ENCODE data around the gene GDAP2.
A peak's percentile ranks its signal among the peaks of the same experiment; 100 is the strongest.

The GDAP2 gene

DNA sequence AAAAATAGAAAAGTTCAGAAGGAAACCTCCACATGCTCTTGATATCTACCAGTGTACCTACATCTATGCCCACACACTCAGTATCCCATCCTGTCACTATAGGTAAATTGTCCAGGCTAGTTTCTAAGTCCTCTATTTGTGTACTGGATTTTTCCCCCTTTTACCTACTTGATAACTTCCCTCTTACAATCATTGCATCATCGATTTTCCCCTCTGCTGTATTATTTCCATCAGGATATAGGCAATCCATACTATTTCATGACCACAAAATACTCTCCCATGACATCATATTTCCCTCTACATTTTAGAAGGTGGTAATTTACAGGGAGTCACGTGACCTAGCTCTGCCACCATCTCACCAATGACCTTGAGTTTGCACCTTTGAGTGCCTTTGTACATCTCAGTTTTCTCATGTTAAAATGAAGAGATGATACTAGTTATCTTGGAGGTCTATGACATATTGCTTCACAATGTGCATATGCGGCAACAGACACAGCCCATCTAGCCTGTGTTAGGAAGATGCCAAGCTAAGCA, 88.2 kb downstream of the GDAP2 start:
- DNase-seq: no peak

DNA sequence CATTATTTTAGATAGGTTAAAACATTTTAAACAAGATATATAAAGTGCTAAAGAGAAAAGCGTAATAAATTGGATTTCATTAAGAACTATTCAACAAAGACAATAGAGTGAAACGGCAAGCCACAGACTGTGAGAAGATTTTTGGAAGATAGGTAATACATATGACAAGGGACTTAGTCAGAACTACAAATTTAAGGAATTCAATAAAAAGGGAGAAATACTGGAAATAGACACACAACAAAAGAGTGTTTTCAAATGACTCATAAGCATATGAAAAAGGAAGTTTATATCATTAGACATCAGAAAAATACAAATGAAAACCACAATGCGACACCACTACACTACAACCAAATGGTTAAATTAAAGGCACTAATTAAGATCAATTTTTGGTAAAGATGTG, 90.5 kb downstream of the GDAP2 start:
- no peak for DNase-seq

- DNase-seq: no peak
Observed at GRCh38 chr1:117836069-117836468, 93.4 kb downstream of the GDAP2 start.

DNA sequence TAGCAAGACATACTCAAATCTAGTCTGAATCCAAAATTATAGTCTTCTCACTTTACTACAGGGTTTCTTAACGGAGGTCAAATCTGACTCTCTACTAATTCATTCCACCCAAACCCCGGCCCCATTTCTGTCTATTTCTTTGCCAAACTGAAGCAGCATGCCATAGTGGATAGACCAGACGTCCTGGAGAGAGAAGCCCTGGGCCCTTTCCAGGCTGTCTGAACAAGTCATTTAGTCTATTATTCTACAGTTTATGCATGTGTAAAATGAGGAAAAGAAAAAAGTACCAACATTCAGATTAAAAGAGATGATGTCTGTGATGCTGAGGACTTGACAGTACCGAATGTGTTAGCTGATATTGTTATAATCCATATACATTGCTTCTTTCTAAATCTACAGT, 95.0 kb downstream of the GDAP2 start:
- no peak for DNase-seq

GRCh38 chr1:117832453-117832852, 97.0 kb downstream of the GDAP2 start:
- no peak for DNase-seq

DNA sequence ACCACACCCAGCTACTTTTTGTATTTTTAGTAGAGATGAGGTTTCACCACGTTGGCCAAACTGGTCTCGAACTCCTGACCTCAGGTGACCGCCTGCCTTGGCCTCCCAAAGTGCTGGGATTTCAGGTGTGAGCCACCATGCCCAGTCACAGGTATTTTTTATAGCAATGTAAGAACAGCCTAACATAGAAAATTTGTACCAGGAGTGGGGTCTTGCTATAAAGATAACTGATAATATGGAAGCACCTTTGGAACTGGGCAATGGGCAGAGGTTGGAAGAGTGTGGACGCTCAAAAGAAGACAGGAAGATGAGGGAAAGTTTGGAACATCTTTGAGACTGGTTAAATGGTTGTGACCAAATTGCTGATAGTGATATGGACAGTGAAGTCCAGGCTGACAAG, 99.2 kb downstream of the GDAP2 start:
- DNase-seq: no peak

- peak in 1 of 14 donors; percentile 25 for DNase-seq
Observed at GRCh38 chr1:117828201-117828600, 101.2 kb downstream of the GDAP2 start.

- DNase-seq: no peak
Observed at GRCh38 chr1:117826540-117827078, 102.8 kb downstream of the GDAP2 start.

DNA sequence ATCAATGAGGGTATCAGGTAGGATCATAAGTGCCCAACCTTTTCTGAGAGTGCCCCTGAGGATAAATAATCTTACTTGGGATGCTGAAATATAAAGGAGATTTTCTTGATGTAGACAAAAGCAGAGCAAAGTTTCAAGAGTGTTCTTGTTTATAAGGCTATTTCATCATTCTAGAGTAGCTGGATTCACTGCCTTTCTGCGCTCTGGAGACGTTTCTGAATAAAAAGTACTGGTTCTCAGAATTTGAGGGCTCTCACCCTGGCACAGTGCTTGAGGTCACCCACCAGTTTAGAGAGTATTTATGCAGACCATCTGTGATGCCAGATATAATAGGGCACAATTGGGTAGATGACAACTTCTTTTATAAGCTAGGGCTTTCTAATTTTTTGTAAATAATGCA, 103.3 kb downstream of the GDAP2 start:
- no peak for DNase-seq

GRCh38 chr1:117825414-117825813, 104.0 kb downstream of the GDAP2 start:
- no peak for DNase-seq

GRCh38 chr1:117824616-117825015, 104.8 kb downstream of the GDAP2 start:
- no peak for DNase-seq

GRCh38 chr1:117821774-117822482, 107.5 kb downstream of the GDAP2 start:
- no peak for DNase-seq

- no peak for DNase-seq
Observed at GRCh38 chr1:117821382-117821755, 108.1 kb downstream of the GDAP2 start.

- no peak for DNase-seq
Observed at GRCh38 chr1:117820694-117821381, 108.6 kb downstream of the GDAP2 start.

DNA sequence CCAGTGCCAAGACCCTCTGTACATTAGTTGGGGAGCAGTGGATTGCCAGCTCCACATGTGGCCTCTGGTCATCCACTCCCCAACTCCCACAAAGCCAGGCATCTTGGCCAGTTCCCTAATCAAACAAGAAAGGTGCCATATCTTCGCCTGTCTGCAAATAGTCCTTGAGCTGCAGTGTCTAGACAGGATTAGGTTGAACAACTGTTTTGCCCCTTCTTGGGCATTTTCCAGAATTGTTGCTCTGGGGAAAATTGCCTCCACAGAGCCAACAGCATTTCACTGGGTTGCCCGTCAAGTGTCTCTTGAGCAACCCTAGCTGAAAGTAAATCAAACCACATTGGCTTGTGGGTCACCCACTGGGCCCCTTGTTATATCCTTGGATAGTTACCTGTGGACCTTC, 109.3 kb downstream of the GDAP2 start:
- no peak for DNase-seq

DNA sequence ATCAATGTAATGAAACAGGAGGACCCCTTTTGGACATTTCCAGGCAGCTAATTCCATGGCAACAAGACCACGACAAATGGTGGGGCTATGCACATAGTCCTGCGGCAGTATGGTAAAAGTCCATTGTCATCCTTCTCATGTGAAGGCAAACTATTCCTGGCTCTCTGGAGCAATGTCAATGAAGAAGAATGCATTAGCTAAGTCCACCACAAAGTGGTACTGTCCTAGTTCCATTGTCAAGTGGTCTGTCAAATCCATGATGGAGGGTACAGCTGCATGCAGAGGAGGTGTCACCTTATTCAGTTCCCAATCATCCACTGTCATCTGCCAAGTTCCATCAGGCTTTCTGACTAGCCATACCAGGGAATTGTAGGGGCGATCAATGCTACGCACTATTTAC, 110.1 kb downstream of the GDAP2 start:
- DNase-seq: no peak

DNA sequence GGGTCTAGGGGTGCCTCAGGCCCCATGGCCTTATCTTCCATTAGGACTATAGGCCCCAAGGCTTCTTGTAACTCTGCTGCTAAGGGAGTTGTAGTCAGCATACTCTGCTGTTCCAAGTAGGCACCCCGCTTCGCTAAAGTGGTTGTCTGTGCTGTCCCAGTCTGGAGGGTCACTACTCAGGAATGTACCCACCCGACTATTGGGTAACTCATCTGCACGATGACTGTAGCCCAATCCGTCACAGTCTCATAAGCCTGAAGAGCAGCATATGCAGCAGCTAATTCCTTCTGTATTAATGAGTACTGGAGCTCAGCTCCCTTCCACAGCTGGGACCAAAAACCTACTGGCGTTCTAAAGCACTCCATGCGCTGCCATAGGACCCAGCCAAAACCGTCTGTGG, 111.0 kb downstream of the GDAP2 start:
- no peak for DNase-seq

DNA sequence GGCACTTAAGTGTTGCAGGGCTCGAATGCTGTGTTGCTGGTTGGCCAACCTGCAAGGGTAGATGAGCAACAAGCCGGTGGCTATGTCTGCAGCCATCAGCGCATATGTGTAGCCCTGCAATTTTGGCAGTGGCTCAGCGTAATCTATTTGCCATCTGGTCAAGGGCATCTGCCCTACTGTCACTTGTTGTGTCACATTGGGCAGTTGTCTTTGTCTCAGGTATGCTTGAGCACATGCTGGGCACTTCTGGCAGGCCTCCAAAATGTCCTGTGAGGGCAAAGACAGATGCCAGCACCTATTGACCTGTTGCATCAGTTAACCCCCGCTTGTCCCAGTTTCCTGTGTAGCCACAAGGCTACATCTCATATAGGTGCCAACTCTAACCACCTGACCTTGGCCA, 111.8 kb downstream of the GDAP2 start:
- DNase-seq: peak in 4 of 14 donors; percentile 20 to 97 (median 32)

DNA sequence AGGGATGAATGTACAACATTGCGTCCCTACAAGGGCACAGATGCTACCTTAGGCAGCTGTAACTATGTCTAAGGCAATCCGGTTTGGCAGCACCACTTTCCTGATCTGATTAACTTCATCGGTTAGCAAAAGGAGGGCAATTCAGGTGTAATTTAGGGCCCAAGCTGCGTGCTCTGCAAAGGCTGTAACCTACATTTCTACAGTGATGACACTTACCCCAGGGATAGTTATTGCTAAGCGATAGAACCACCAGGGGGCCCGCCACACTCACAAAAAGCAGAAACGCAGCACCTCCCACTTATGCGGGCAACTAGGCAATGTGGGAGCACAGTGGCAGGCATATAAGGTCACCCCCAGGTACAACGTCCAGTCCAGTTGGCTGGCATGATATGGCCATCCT, 113.5 kb downstream of the GDAP2 start:
- no peak for DNase-seq

DNA sequence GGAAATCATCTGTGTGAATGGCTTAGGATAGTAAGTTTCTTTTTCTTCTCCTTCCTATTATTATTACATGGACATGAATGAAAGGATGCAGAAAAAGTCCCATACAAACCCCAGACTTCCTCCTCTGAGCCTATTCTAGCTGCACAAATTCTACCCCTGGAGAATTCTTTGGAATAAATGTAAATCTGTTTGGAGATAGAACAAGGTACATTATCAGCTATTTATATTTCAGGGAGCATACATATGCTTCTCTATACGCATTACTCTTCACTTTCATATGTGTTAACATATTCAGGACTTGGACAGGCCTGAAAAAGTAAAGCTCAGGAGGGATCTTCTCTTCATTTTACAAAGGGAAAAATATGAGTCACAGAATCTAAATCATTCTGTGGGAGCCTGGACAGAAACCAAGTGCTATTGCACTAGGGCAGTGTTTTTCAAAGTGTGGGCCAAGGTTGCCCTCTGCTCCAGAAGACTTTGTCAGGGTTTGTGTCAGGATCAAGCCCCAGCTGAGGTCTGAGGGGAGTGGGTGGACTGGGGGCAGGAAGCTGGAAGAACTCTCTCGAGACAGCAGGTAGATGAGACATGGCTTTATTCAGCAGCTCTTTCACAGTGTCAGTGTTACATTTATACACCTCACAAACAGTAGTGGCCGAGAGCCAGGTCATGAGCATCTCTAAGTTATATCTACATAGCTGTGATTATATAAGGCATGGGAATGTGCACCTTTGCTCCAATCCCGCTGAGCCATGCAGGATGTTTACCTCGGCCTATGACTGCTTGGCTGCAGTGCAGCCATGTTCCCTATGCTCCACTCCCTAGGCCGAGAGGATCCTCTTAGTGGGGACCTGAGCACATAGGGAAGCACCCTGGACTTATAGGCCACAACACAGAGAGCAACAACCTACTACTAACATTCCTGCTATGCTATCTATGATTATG, 114.3 kb downstream of the GDAP2 start:
- no peak for DNase-seq
